GM13977 (cell line): ENCODE measurements around the gene MYH6.

Source experiments
- DNase-seq: peaks from one replicate; pipeline ENCODE4 v3.0.0; 2012; ENCODE audit warnings: low spot score
- in situ Hi-C: fragments of 300-500 bp; cut with MboI; formaldehyde crosslinking; loops from one replicate; pipeline ENCODE4 v1.12.0; 2022; ENCODE audit warnings: low sequenced_read_pairs, low pct_unique_long_range_greater_than_20kb, mixed read lengths, inconsistent platforms; ENCODE audit not compliant: unreplicated experiment
- TF ChIP-seq, protein P1 (sequence below): IDR thresholded peaks from 2 replicates; pipeline ENCODE4 v1.5.1; 2012; ENCODE audit warnings: mild to moderate bottlenecking, control low read depth; ENCODE audit not compliant: insufficient read depth; ENCODE audit errors: extremely low read depth, missing control alignments

MYH6 gene

DNA sequence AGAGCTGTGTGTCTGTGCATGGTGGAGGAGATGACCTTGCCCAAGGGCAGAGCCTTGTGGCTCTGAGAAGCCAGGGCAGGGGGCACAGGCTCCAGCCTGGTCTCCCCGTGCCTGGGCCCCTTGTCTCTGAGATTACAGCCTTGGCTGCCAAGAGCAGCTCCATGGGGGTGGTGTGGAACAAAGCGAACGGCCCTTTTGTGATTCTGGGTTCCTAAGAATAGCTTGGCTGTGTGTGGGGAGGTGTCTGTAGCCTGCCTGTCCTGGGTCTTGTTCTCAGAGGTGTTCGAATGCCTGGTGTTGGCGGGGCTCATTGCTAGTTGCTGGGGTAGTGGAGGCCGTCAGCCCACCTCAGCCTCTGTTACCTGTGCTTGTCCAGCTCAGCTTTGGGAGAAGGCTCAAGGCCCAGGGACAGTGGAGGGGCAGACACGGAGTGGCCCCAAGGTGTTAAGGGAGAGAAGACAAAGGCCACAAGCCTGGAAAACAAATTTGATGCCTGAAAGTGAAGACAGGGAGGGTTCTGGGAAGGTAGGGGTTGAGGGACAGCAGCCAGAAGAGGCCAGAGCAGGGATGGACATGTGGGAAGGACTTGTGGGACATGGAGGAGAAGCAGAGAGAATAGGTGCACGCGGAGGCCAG, 34.8 kb upstream of the MYH6 start:
- in situ Hi-C loops, result no loop called here
- DNase-seq, result no peak
- TF ChIP-seq, protein P1, sequence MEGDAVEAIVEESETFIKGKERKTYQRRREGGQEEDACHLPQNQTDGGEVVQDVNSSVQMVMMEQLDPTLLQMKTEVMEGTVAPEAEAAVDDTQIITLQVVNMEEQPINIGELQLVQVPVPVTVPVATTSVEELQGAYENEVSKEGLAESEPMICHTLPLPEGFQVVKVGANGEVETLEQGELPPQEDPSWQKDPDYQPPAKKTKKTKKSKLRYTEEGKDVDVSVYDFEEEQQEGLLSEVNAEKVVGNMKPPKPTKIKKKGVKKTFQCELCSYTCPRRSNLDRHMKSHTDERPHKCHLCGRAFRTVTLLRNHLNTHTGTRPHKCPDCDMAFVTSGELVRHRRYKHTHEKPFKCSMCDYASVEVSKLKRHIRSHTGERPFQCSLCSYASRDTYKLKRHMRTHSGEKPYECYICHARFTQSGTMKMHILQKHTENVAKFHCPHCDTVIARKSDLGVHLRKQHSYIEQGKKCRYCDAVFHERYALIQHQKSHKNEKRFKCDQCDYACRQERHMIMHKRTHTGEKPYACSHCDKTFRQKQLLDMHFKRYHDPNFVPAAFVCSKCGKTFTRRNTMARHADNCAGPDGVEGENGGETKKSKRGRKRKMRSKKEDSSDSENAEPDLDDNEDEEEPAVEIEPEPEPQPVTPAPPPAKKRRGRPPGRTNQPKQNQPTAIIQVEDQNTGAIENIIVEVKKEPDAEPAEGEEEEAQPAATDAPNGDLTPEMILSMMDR, result no peak

DNA sequence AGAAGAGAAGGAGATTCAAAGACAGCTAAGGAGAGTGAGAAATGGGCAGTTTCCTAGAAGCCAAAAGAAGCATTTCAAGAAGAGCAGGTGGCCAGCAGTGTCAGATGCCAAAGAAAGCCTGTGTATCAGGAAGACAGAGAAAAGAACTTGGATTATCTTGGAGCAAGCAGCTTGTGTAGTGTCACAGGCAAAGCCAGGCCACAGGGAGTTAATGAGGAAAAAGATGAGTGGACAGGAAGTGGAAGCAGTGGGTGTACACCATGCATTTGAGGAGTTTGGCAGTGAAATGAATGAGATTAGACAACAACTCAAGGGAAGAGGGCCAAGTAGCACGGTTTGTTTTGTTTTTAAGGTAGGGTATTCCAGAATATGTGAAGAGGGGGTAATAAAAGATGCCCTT, 33.0 kb upstream of the MYH6 start:
- TF ChIP-seq, protein P1, result no peak
- no peak for DNase-seq
- in situ Hi-C loops, result no loop called here

DNA sequence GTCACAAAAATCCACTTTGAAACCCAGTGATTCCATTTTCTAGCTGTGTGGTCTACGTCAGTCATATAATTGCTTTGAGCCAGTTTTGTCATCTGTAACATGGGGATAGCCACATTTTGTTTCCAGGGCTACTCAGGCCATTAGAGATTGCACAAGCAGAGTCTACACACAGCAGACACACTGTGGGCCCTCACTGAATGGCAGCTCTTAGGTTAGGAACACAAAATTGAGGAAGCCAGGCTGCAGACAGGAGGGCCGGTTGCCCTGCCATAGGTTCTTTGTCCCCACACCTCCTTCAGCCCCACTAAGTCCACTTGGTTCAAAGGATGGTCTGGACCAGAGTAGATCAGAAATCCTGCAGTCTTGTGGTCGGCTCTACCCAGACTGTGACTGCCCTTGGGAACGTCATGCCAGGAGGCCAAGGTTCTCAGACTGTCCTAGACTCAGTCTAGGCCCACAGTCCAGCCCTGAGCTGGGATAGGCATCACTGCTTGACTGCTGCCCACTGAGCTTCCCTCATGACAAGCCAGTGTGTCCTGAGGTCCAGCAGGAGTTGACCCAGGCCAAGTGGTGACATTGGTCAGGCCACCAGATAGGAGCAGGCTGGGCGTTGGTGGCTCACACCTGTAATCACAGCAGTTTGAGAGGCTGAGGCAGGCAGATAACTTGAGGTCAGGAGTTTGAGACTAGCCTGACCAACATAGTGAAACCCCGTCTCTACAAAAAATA, 31.2 kb upstream of the MYH6 start:
- no peak for DNase-seq
- in situ Hi-C loops, result no loop called here
- TF ChIP-seq, protein P1, result no peak

DNA sequence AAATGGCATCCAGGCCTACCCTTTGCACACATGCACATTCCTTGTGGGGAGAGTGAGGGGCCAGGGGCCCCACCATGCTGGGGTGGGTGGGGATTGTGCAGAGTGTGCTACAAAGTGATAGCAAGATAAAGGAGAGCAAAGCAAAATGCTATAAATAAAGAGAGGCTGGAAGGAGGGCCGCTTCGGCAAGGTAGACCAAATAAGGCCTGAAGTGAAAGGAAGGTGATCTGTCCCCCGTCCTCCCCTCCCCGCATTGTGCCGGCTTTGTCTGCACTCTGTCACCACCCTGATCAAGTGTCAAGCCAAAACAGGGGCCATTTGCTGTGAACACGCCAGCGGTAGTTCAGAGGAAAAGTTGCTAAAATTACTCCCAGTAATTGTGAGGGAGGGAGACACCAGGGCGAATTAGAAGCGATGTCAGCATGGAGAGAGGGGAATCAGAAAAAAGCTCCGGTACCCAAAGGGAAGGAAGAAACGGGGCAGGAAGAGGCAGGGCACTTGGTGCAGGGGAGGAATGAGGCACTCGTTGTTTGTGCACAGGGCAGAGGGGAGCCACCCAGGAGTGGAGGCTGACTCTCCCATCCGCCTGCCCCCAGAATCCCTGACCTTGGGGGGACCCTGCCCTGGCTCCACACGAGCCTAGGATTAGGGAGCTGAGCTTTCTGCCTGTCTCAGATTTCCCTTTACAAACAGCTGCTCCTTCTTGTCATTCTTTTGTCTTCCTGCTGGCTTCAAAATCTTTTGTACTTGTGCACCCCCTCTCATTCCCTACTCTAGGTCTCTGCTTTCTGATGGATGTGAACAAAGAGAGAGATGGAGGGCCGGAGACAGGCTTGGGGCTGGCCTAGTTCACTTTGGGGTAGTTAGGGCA, 30.3 kb upstream of the MYH6 start:
- DNase-seq, result no peak
- TF ChIP-seq, protein P1, result no peak
- in situ Hi-C loops, result no loop called here

DNA sequence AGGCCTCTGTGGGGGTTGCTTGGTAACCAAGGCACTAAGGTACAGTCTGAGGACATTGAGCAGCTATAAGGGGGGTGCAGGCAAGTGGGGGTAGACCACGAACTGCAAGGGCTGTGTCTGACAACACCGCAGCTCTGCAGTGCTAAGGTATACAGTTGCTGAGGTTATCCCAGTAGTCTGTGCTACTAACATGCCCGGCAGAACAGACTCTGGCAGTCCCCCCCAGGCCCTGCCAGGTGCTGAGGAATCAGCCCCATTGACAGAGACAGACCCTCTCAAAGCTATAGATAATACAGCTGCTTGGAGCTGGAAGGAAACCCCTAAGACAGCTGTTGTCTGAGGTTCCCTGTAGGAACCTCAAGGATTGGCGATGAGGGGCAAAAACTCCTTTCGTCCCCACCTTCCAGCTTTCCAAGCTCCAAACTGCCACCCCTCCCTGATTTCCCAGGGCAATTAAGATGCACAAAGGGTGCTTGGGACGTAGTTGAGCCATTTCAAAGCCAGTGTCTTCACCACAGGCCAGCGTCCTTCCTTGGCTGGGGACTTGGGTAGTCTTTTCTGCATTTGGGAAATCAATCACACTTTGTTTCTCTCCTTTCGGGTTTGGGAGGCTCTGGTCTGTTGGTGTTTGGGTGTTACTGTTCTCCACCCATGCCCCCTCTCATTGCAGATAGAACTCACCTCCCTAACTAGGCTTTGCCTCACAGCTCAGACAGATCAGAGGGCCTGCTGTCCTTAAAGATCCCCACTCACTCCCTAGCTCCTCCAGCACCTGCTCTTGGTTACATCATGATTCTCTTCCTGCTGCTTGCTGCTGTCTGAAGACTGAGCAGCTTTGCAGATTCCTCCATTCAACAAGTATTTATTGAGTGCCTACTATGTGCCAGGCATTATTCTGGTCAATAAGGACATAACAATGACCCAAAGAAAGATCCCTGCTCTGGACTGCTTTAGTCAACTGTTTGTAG, 29.3 kb upstream of the MYH6 start:
- in situ Hi-C loops, result no loop called here
- TF ChIP-seq, protein P1, result no peak
- DNase-seq, result no peak
